HCT116 (cell line): ENCODE results near the gene TNS2. TPM values are rescaled to one million over a fixed set of nuclear protein-coding genes. Genes with fewer than 3 reads are reported as not detected.

ENCODE experiments used
- ATAC-seq: fragments of 200-7000 bp; cut with Tn5 transposase; 2 replicates; pipeline ENCODE4 v1.9.1; 2020; ENCODE audit warnings: mild to moderate bottlenecking, moderate library complexity
- BruUV-seq: library from RNA; stranded (reverse); fragments of 400-500 nt; replicated peaks from 2 replicates; lab custom pipeline; 2021; lab: Mats Ljungman, UMichigan
- CTCF ChIA-PET: fragments of 300-600 bp; sonication (Branson Sonifier 250); formaldehyde crosslinking; loops from one replicate; lab custom pipeline; 2021; ENCODE audit warnings: antibody characterized with exemption; lab: Charles Lee
- POLR2A ChIA-PET: fragments of 300-600, 350-600 bp; sonication (Branson Sonifier 250); formaldehyde crosslinking; loops from one replicate; lab custom pipeline; 2021; ENCODE audit warnings: antibody characterized with exemption; lab: Charles Lee
- RAD21 ChIA-PET, 2 experiments: fragments of 300-600 bp; sonication (Branson Sonifier 250); formaldehyde crosslinking; loops; one replicate each; lab custom pipeline; 2023; ENCODE audit warnings: low total read pairs in 2 of 2; ENCODE audit not compliant: uncharacterized antibody in 2 of 2, unreplicated experiment in 2 of 2, low non-redundant PET in 1 of 2; lab: Charles Lee
- DNase-seq: peaks from one replicate; pipeline ENCODE4 v3.0.0-alpha.2; 2010; ENCODE audit warnings: low read depth, low spot score
- H2AFZ ChIP-seq: fragments of 200-600 bp; shearing (Covaris generic), sonication (generic); 2 replicates; pipeline ENCODE4 v1.6.1; 2017; ENCODE audit warnings: low read depth, mixed run types, mixed read lengths, antibody characterized with exemption, low read length; ENCODE audit not compliant: poor library complexity, severe bottlenecking
- H3K27ac ChIP-seq: 2 replicates; pipeline ENCODE4 v1.5.1; 2012; ENCODE audit warnings: low read depth, low read length
- H3K27me3 ChIP-seq: fragments of 200-600 bp; sonication (generic); 2 replicates; pipeline ENCODE4 v1.6.1; 2016; ENCODE audit warnings: mixed run types, low read length, mixed read lengths; ENCODE audit not compliant: insufficient read depth
- H3K36me3 ChIP-seq, 2 experiments: fragments of 200-500 bp in 1 of 2; fragments of 200-600 bp in 1 of 2; sonication (Bioruptor generic) in 1 of 2; sonication (generic) in 1 of 2; 2 replicates each; pipeline versions ENCODE4 v1.5.1 to v1.6.1; 2014 to 2016; ENCODE audit warnings: low read length in 2 of 2, inconsistent platforms in 1 of 2, mixed read lengths in 1 of 2, mixed run types in 1 of 2; ENCODE audit not compliant: insufficient read depth in 2 of 2, control insufficient read depth in 1 of 2
- H3K4me1 ChIP-seq, 2 experiments: fragments of 200-600 bp in 1 of 2; sonication (generic) in 1 of 2; 2 replicates each; pipeline versions ENCODE4 v1.5.1 to v1.6.1; 2012 to 2017; ENCODE audit warnings: low read length in 2 of 2, inconsistent platforms in 1 of 2, mild to moderate bottlenecking in 1 of 2, mixed read lengths in 1 of 2, mixed run types in 1 of 2, moderate library complexity in 1 of 2; ENCODE audit not compliant: insufficient read depth in 2 of 2, control insufficient read depth in 1 of 2
- H3K4me2 ChIP-seq: fragments of 200-600 bp; sonication (generic); 2 replicates; pipeline ENCODE4 v1.6.1; 2017; ENCODE audit warnings: mixed run types, low read length, mixed read lengths
- H3K4me3 ChIP-seq, 2 experiments: fragments of 200-600 bp in 1 of 2; sonication (generic) in 1 of 2; replicated peaks in 1 of 2; 2 replicates each; pipeline ENCODE4 v1.5.1; 2011 to 2016; ENCODE audit warnings: low read length in 2 of 2, control low read depth in 1 of 2, low read depth in 1 of 2, mild to moderate bottlenecking in 1 of 2, mixed read lengths in 1 of 2, mixed run types in 1 of 2
- H3K79me2 ChIP-seq: fragments of 200-600 bp; sonication (generic); 2 replicates; pipeline ENCODE4 v1.6.1; 2017; ENCODE audit warnings: mild to moderate bottlenecking, mixed run types, low read length, moderate library complexity, mixed read lengths; ENCODE audit not compliant: insufficient read depth
- H3K9ac ChIP-seq: fragments of 200-600 bp; sonication (generic); 2 replicates; pipeline ENCODE4 v1.6.1; 2016; ENCODE audit warnings: low read length, mixed read lengths
- H3K9me2 ChIP-seq: fragments of 200-600 bp; sonication (generic), shearing (Covaris generic); 2 replicates; pipeline ENCODE4 v1.6.1; 2017; ENCODE audit warnings: mixed run types, mild to moderate bottlenecking, moderate library complexity; ENCODE audit not compliant: insufficient read depth
- H3K9me3 ChIP-seq, 2 experiments: fragments of 200-500 bp in 1 of 2; fragments of 200-600 bp in 1 of 2; sonication (Bioruptor generic) in 1 of 2; sonication (generic) in 1 of 2; 2 replicates each; pipeline ENCODE4 v1.6.1; 2014 to 2017; ENCODE audit warnings: low read length in 2 of 2, mixed read lengths in 2 of 2, inconsistent platforms in 1 of 2, low read depth in 1 of 2, mild to moderate bottlenecking in 1 of 2, mixed run types in 1 of 2, moderate library complexity in 1 of 2; ENCODE audit not compliant: control insufficient read depth in 1 of 2, insufficient read depth in 1 of 2
- H4K20me1 ChIP-seq: fragments of 200-600 bp; sonication (generic), shearing (Covaris generic); 2 replicates; pipeline ENCODE4 v1.6.1; 2017; ENCODE audit warnings: mixed run types, mild to moderate bottlenecking, moderate library complexity; ENCODE audit not compliant: insufficient read depth
- CEBPB ChIP-seq: IDR thresholded peaks from 2 replicates; pipeline ENCODE4 v1.6.1; 2012; ENCODE audit warnings: low read depth
- EGR1 ChIP-seq: IDR thresholded peaks from 2 replicates; pipeline ENCODE4 v1.6.1; 2012; ENCODE audit warnings: low read depth
- EZH2phosphoT487 ChIP-seq: fragments of 200-600 bp; IDR thresholded peaks from 2 replicates; pipeline ENCODE4 v1.6.1; 2018; ENCODE audit warnings: antibody characterized with exemption, borderline replicate concordance
- POLR2A ChIP-seq: IDR thresholded peaks from 2 replicates; pipeline ENCODE4 v1.7.0; 2011; ENCODE audit warnings: borderline replicate concordance; ENCODE audit not compliant: insufficient read depth, insufficient read length; ENCODE audit errors: extremely low read depth
- SIN3A ChIP-seq: IDR thresholded peaks from 2 replicates; pipeline ENCODE4 v1.6.1; 2012; ENCODE audit warnings: low read depth
- SP1 ChIP-seq: IDR thresholded peaks from 2 replicates; pipeline ENCODE4 v1.6.1; 2012; ENCODE audit warnings: low read depth
- SRF ChIP-seq: IDR thresholded peaks from 2 replicates; pipeline ENCODE4 v1.6.1; 2012; ENCODE audit warnings: low read depth
- ZNF274 ChIP-seq: fragments of 200-500 bp; sonication (Bioruptor generic); IDR thresholded peaks from 2 replicates; pipeline ENCODE4 v1.6.1; 2014; ENCODE audit warnings: mild to moderate bottlenecking, low read depth, low read length, inconsistent platforms
- intact Hi-C: fragments of 100-400 bp; cut with micrococcal nuclease; formaldehyde crosslinking; loops from 2 replicates; pipeline ENCODE4 v1.10.0; 2022
- total RNA-seq: library from RNA; stranded (reverse); gene quantifications from one replicate; pipeline ENCODE4 v1.2.1, GENCODE V29; 2021; ENCODE audit not compliant: unreplicated experiment
- TF ChIP-seq, protein P1 (sequence below): IDR thresholded peaks from 2 replicates; pipeline ENCODE4 v1.6.1; 2012; ENCODE audit warnings: low read depth

TNS2 gene
- total RNA-seq, 1 experiment from 2014 or later: 25.7 TPM

DNA sequence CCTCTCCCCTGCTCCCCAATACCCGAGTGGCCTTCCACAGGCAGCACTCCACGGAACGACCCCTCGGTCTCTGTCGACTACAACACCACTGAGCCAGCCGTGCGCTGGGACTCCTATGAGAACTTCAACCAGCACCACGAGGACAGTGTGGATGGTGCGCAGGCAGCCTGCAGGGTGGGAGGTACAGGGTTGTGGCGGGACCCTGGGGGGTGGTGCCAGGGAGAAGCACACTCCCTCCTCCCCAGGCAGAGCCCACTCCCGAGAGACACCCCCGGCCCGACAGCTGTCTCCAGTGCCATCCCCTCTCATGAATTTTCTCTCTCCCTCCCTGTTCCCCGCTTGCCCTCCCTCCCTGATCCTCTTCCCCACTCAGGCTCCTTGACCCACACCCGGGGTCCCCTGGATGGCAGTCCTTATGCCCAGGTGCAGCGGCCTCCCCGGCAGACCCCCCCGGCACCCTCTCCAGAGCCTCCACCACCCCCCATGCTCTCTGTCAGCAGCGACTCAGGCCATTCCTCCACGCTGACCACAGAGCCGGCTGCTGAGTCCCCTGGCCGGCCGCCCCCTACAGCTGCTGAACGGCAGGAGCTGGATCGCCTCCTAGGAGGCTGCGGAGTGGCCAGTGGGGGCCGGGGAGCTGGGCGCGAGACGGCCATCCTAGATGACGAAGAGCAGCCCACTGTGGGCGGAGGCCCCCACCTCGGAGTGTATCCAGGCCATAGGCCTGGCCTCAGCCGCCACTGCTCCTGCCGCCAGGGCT, 9.0 kb downstream of the TNS2 start (continued):
- TF ChIP-seq, protein P1, sequence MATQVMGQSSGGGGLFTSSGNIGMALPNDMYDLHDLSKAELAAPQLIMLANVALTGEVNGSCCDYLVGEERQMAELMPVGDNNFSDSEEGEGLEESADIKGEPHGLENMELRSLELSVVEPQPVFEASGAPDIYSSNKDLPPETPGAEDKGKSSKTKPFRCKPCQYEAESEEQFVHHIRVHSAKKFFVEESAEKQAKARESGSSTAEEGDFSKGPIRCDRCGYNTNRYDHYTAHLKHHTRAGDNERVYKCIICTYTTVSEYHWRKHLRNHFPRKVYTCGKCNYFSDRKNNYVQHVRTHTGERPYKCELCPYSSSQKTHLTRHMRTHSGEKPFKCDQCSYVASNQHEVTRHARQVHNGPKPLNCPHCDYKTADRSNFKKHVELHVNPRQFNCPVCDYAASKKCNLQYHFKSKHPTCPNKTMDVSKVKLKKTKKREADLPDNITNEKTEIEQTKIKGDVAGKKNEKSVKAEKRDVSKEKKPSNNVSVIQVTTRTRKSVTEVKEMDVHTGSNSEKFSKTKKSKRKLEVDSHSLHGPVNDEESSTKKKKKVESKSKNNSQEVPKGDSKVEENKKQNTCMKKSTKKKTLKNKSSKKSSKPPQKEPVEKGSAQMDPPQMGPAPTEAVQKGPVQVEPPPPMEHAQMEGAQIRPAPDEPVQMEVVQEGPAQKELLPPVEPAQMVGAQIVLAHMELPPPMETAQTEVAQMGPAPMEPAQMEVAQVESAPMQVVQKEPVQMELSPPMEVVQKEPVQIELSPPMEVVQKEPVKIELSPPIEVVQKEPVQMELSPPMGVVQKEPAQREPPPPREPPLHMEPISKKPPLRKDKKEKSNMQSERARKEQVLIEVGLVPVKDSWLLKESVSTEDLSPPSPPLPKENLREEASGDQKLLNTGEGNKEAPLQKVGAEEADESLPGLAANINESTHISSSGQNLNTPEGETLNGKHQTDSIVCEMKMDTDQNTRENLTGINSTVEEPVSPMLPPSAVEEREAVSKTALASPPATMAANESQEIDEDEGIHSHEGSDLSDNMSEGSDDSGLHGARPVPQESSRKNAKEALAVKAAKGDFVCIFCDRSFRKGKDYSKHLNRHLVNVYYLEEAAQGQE: no peak
- TF ChIP-seq EZH2phosphoT487 (no peak), SRF (no peak), SP1 (no peak)

DNA sequence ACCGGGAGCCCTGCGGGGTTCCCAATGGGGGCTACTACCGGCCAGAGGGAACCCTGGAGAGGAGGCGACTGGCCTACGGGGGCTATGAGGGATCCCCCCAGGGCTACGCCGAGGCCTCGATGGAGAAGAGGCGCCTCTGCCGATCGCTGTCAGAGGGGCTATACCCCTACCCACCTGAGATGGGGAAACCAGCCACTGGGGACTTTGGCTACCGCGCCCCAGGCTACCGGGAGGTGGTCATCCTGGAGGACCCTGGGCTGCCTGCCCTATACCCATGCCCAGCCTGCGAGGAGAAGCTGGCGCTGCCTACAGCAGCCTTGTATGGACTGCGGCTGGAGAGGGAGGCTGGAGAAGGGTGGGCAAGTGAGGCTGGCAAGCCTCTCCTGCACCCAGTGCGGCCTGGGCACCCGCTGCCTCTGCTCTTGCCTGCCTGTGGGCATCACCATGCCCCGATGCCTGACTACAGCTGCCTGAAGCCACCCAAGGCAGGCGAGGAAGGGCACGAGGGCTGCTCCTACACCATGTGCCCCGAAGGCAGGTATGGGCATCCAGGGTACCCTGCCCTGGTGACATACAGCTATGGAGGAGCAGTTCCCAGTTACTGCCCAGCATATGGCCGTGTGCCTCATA, 9.7 kb downstream of the TNS2 start:
- no peaks in the 10 kb centered on the region for H3K27me3 ChIP-seq
- ChIA-PET POLR2A (interaction anchor here (0.8 kb wide), 1 partner anchor 53 kb away, joined by 3 read pairs; the partner anchor contains the start of gene EIF4B), RAD21 (no interaction called here), CTCF (no interaction called here)
- H4K20me1 ChIP-seq: peaks cover 3% of the 10 kb centered on the region; the same call in 1 of the 2 replicates
- H3K4me1 ChIP-seq: peaks cover 22 to 30% of the 10 kb centered on the region in 2 experiments
- intact Hi-C loops: loop anchor here (10.0 kb wide), 1 partner anchor 225 kb away; no protein-coding TSS in a partner anchor
- H3K9me3 ChIP-seq: no peaks in the 10 kb centered on the region
- H3K9ac ChIP-seq: no peak overlapping the region
- peaks cover under 1 to 12% of the 10 kb centered on the region in 2 experiments; a peak in 3 of 4 replicates for H3K36me3 ChIP-seq
- DNase-seq: no peak
- H3K4me2 ChIP-seq: no peak overlapping the region
- no peak overlapping the region for H2AFZ ChIP-seq
- no TSS peak for BruUV-seq
- TF ChIP-seq SIN3A (no peak), SRF (no peak), POLR2A (no peak), EGR1 (no peak), ZNF274 (no peak), CEBPB (no peak)
- H3K4me3 ChIP-seq: no peak overlapping the region
- no peak for ATAC-seq
- H3K27ac ChIP-seq: no peak overlapping the region
- no peaks in the 10 kb centered on the region for H3K79me2 ChIP-seq
- H3K9me2 ChIP-seq: no peaks in the 10 kb centered on the region
